GM19043 (cell line): ENCODE measurements around the gene ACSL4.

Source experiments
- ATAC-seq: cut with Tn5 transposase; IDR thresholded peaks from one replicate; pipeline ENCODE4 v1.9.1; 2021; ENCODE audit warnings: low read depth; ENCODE audit not compliant: unreplicated experiment

The ACSL4 gene

GRCh38 chrX:109622270-109622669 lies 110.8 kb downstream of the ACSL4 start:
- no peak for ATAC-seq

GRCh38 chrX:109619771-109620170 lies 113.3 kb downstream of the ACSL4 start:
- ATAC-seq = no peak

GRCh38 chrX:109614951-109615350 lies 118.1 kb downstream of the ACSL4 start:
- ATAC-seq = no peak

GRCh38 chrX:109601486-109601885 lies 131.6 kb downstream of the ACSL4 start:
- no peak for ATAC-seq

- no peak for ATAC-seq
Observed at GRCh38 chrX:109600237-109600651, 132.8 kb downstream of the ACSL4 start.

GRCh38 chrX:109596015-109596414 lies 137.0 kb downstream of the ACSL4 start:
- no peak for ATAC-seq
